ENCODE results near the gene APOBEC3G.

APOBEC3G gene

DNA sequence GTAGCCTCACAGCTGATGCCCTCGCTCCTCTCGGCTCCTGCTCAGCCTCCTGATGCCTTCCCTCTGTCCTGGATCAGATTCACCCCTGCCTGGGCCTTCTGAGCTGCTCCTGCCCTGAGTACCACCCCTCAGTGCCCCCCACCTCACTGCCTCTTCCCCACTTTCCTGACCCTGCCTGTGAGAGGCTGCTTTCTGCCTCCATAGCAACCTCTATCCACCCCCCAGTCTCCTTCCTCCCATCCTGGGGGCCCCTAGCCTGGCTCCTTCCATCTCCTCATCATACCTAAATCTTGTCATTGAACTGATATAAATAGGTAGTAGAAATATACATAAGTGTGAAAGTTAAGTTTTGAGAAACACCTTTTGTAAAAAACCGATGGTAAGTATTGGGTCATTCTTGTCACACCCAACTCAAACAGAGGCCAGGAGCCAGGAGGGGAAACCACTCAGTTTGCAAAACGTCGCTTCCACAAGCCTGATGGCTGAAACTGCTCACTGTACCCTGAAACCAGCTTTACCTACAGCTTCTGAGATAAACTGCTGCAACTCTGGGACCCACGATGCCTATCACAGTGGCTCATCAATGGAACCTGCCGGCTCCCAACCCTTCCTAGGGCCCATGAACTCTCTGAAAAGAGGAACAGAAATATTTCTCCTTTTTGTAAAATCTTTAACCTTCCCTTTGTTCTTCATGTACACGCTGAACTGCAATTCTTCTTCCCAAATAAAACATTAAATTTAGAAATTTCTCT, 15.2 kb downstream of the APOBEC3G start:
- DNase-seq: no peak

DNA sequence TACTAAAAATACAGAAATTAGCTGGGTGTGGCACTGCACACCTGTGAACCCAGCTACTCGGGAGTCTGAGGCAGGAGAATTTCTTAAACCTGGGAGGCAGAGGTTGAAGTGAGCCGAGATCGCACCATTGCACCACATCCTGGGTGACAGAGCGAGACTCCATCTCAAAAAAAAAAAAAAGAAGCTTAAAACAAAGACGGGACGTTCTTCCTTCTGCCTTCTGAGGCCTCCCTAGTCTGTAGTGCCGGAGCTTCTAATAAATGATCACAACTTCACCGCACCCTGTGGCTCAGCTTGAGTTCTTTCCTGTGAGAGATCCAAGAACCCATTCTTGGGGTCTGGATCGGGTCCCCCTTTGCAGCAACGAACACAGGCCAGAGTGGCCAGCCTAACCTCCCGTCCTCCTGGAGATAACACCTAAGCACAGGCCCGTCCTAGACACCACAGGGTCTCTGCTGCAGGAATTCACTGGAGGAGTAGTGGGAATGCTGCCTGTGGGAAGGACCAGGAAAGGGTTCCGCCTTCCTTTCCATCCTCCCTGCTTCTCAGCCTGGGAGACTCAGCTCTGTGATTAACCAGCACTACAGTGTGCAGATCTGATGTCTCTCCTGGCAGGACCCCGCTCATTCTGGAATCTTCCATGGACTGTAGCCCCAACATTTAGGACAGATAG, 17.8 kb downstream of the APOBEC3G start:
- DNase-seq: no peak

DNA sequence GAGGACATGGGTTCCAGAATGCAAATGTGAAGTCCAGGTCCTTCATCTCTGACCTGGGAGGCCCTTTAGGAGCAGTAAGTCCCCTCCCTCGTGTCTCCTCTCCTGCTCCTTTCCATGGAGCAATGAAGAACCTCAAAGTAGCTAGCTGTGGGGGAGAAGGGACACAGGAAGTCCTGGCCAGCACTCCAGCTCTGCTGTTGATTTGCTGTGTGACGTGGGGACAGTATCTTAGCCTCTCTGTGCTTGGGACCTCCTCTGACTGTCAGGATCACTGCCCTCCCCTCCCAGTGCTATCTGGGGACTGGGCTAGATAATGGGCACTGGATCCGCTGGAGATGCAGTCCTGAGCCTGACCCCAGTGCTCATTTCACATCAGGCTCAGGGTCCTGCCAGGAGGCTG, 18.9 kb downstream of the APOBEC3G start:
- no peak for DNase-seq

DNA sequence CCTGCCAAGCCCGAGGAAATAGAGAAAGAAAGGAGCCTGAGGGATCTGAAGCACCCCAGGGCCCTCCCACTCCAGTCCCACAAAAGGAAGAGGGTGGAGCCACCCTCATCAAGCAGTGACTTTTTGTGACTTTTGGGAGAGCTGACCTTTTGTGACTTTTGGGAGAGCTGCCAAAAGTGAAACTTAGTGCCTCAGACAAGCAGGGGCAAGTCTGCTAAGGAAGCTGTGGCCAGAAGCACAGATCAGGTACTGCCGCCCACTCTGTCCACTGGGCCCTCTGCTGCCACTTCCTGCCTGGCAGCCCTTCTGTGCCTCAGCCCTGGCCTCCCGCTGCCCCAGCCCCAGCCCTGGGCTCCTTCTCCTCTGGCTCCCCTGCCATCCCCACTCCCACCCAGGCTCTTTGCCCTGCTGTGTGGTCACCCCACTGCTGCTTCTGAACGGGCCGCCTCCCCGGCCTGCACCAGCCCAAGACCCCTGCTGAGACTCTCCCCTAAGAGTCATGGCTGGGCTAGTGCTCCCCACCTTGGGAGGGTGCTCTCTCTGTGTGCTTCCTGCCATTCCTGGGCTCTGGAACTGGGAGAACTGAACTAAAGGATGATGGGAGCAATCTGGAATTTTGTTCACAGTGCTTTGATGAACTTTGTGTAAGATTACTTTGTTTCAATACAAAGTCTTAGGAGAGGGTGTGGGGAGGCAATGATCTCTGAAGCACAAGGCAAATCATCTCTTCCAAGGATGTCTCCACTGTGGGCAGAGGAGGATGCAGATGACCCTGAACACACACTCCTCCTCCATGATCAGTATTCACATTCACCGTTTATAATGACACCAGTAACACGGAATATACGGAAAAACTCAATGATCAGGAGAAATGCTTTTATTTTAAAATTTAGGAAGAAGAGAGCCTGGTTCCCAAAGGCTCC, 20.3 kb downstream of the APOBEC3G start, which contains the start of gene APOBEC3H:
APOBEC3H (plus strand) TSS at position 147 of the 923 bp plus-strand sequence. CDS start 3,035 bp downstream, outside the sequence.
- no peak for DNase-seq

DNA sequence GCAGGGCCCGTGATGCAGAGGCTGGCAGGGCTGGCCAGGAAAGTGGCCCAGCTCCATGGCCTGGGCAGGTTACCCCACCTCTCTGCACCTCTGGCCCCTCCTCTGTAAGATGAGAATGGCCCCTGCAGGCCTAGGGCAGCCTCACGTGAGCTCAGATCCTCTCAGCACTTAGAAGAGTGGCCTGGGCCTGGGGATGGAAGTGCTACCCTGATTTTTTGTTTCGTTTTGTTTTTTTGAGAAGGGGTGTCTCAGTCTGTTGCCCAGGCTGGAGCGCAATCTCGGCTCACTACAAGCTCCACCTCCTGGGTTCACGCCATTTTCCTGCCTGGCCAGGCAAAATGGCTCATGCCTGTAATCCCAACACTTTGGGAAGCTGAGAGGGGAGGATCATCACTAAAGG, 21.0 kb downstream of the APOBEC3G start:
- DNase-seq: no peak

DNA sequence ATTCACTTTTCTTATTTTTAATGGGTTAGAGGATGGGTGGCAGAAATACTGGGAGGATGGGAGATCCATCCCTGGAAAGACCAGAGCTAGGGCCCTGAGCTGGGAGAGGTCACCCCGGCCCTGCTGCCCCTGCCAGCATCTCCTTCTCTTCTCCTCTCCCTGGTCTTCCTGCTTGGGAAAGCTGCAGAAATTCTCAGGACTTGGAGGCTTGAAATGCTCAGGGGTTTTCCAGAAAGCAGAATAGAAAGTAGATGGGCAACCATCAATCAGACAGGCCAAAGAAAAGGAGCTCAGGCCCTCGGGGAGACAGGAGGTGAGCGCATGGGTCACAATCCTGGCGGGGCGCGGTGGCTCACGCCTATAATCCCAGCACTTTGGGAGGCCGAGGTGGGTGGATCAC, 21.5 kb downstream of the APOBEC3G start:
- DNase-seq: no peak

DNA sequence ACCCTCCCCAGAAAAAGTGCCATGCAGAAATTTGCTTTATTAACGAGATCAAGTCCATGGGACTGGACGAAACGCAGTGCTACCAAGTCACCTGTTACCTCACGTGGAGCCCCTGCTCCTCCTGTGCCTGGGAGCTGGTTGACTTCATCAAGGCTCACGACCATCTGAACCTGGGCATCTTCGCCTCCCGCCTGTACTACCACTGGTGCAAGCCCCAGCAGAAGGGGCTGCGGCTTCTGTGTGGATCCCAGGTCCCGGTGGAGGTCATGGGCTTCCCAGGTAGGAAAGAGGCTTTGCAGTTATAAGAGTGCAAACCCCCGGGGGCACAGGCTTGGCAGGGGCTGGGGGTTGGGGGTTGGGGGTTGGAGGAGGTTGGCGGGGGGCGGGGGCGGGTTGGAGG, 24.2 kb downstream of the APOBEC3G start:
- no peak for DNase-seq

DNA sequence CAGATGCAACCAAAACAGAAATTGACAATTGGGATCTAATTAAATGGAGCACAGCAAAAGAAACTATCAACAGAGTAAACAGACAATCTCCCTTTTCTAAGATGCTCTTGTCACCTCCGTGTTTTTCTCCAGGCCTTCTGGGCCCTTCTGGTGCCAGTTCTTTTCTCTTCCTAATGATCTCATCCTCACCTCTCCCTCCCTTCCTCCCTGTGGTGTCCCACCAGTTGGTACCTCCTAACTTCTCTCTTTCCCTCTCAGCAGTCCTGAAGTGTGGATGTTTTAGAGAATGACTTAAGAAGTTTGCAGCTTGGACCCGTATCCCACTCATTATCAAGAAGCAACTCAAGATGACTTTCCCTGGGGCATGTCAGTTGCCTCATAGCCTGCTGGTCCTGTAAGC, 26.4 kb downstream of the APOBEC3G start:
- DNase-seq: no peak

DNA sequence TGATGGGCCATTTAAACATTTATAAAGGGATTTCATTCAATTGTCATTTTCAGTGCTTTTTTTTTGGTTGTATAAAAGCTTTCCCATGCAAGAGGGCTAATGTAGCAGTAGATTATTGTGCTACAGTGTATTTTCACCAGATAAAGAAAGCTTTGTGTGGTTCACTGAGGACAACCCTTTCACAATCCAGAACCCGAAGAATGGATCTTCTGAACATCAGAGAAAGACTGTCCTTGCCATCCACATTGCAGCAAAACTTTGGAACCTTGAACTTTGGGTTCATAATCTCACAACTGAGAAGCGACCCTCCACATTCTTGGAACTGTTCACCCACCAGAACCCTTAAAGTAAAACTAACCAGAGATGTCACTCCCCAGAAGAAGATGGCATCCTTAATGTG, 29.3 kb downstream of the APOBEC3G start:
- DNase-seq: no peak

DNA sequence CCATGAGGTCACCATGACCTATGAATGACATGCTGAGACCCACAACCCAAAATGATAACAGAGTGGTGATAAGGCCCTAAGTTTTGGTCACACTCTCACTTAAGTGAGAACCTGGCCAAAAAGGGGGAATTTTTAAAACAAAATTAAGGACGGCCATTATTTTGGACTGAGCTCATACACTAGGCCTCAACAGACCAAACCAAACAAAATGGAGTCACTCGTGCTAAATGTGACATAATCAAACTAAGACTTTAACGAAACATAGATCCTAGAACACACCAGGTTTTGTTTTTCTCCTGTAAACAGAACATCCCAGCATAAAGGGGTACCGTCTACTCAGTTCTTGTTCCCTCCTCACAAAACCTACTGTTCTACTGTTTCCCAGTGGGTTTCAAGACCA, 31.4 kb downstream of the APOBEC3G start:
- DNase-seq: no peak

DNA sequence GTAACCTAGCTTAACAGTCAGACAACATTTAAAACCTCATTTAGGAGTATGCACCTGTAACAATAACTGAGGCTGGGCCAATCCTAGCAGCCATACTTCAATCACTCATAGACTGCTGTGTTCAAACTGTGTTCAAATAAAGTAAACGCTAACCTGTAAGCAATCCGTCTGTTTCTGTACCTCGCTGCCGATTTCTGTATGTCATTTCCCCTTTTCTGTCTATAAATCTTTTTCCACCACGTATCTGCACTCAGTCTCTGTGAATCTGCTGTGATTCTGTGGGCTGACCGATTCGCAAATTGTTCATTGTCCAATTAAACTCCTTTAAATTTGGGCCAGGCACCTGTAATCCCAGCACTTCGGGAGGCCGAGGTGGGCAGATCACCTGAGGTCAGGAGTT, 32.3 kb downstream of the APOBEC3G start:
- DNase-seq: no peak

DNA sequence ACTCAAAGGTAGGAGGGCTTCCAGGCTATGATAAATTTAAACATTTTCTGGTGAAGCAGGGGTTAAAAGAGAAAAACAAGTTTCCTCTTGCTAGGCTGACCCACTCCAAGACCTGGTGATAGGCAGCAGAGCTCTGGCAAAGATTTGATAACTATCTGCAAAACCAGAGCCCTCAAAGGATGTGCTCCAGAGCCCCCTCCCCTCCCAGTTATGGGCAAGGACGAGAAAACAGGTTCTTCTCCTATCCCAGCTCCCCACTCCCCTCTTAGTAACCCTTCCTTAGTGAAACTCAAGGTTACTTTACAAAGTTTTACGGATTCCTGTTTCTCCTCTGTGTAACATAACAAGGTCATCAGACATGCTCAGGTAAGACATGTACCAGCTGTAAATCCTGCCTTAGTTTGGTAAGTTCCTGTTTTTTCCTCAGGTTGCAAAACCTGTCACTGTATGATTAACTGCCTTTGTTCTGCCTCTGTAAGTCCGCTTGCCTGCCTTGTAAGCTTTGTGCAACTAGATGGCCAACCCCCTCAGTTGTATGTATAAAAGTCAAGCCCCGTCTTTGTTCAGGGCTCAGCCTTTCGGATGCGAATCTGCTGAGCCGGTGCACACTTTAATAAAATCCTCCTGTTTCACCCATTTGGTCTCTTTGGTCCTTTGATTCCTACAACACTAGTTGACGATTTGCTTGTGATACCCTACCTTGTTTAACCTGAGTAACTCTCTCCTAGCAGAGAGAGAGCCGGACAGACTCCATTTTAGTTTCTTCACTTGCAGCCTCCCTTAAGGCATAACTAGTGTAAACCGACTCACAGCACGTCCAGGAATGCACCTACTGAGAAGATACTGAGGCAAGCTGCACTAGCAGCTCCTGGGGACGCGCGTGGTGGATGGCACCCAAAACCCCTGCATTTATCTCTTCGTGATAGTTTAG, 33.8 kb downstream of the APOBEC3G start:
- DNase-seq: no peak

DNA sequence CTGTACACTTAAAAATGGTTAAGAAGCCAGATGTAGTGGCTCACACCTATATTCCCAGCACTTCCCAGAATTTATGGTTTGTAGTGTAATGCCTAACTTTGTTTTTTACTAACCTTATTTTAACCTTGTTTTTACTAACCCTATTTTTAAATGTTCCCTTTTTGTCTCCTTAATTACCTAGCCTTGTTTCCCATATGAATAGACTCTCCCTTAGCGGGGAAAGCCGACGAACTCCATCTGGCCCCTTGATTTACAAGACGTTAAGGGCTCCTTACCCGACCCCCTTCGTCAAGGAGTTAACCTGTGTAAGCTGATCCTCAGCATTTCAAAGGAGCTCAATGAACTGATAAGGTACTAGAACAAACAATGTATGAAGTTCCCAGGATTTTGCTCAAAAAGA, 37.0 kb downstream of the APOBEC3G start:
- DNase-seq: no peak

DNA sequence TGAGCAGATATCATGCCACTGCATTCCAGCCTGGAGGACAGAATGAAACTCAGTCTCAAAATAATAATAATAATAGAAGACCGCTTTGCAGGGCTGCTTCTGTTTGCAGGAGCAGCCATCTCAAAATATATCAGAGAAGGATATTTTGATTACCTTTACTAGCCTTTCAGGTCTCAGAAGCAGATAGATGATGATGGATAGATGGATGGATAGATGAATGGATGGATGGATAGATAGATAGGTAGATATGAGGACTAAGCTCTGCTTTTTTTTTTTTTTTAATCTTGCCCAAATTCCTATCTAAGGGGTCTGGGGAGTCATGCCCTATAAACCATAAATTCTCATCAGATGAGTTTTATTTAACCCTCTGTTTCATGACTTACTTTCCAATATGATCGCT, 38.5 kb downstream of the APOBEC3G start:
- no peak for DNase-seq

DNA sequence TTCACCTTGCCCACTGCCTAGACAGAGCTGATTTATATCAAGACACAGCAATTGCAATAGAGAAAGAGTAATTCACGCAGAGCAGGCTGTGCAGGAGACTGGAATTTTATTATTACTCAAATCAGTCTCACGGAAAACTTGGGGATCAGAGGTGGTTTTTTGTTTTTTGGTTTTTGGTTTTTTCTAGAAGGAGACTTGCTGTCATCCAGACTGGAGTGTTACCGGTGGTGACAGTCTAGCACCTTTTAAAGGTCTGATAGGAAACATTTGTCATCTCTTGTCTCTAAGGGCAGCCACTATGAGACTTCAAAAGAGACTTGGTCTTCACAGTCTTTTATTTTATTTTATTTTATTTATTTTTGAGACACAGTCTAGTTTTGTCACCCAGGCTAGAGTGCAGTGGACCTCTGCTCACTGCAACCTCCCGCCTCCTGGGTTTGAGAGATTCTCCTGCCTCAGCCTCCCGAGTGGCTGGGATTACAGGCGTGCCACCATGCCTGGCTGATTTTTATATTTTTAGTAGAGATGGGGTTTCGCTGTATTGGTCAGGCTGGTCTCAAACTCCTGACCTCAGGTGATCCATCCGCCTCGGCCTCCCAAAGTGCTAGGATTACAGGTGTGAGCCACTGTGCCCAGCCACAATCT, 39.0 kb downstream of the APOBEC3G start:
- DNase-seq: no peak

DNA sequence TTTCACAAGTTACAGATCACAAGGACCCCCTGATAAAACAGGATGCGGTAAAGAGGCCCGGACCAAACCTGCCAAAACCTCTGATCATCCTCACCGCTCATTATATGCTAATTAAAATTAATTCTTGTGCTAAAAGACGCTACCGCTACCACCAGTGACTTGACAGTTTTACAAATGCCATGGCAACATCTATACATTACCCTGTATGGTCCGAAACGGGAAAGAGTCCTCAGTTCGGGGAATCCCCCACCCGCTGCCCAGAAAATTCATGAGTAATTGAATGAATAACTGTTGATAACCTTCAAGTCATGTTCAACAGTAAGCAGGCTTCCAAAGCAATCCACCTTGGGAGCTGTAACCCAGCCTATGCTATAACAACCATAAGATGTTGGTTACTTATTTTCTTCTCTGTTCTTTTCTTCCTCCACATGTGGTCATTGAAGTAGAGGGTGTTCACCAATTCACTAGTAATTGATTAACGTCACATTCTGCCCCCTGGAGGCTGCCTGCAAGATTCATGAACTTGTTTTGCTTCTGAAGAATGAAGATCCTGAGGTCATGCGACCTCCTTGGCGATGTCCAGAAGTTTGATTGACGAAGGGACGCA, 40.6 kb downstream of the APOBEC3G start:
- DNase-seq: peak; percentile 26

DNA sequence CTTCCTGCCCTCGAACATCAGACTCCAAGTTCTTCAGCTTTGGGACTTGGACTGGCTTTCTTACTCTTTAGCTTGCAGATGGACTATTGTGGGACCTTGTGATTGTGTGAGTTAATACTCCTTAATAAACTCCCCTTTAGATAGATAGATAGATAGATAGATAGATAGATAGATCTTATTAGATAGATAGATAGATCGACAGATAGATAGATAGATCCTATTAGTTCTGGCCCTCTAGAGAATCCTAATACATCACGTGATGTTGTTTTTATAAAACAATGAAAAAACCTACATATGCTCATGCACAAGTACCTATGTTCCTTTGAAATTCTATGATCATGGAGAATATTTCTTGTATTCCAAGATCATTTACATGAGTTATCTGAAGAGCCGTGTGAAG, 43.9 kb downstream of the APOBEC3G start:
- no peak for DNase-seq

DNA sequence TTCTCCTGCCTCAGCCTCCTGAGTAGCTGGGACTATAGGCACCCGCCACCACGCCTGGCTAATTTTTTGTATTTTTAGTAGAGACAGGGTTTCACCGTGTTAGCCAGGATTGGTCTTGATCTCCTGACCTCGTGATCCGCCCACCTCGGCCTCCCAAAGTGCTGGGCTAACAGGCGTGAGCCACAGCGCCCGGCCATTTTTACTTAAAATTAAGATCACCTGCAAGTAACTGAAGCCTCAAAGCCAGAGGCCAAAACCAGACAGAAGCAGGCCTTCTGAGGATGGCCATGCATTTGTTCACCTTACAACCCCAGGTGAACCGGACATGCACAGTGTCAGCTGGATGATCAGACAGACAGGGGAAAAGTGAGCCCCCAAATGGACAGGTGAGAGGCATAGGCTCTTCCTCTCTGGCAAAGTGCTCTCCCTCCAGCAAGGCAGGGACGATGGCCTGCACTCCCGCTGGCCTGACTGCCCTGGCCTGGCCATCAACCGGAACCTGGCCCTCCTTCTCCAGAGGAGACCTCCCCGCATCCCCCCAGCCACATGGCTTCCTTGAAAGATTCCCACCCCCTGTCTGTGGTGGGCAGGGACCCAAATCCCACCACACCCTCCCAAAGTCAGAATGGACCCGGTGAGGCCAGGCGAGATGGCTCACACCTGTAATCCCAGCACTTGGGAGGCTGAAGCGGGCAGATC, 45.8 kb downstream of the APOBEC3G start:
- no peak for DNase-seq

DNA sequence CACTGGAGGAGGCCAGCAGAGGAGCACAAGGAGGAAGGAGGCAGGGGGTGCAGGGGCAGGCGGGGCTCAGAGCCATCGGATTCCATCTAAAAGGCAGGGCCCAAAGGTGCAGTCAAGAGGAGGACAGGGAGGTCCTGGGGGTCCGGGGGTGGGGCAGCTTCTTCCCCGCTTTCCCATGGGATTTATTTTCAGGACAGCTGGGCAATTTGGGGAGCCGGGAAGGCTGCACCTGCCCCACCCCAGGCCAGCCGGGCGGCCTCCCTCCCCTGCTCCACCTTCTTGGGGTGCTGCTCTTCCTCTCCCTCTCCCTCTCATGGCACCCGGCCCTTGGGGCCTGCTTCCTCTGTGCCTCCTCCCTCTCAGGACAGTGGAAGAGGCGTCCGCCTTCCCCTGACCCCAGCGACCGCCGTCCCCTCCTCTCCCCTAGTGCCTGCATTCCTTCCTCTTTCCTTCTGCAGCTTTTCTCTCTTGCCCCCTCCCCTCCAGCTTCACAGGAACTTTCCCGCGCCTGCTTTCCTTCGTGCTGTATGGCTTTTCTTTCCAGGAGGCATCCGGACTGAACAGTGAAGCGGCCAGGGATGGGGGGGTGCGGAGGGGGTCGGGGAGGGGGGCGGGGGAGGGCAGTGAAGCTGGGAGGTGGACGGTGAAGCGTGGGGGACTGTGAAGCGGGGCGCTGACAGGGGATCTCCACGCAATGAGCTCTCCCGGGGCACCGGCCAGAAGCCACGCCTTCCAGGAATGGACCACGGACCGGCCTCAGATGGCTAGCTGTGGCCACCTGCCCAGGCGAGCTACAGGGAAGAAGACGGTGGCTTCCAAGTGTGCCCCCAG, 46.9 kb downstream of the APOBEC3G start:
- no peak for DNase-seq

DNA sequence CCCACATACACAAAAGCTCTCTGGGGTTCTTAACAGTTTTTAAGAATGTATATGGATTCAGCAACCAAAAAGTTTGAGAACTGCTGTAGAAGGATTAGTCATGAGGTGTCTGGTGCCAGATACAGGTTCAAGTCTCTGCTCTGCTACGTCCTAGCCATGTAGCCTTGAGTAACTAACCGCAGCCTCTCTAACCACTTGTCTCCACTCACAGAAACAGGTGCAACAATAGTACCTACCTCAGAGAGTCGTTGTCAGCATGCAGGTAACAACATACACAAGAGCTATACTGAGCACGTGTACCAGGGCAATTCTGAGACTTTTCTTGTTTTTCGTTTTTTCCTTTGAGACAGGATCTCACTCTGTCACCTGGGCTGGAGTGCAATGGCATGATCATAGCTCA, 48.5 kb downstream of the APOBEC3G start:
- no peak for DNase-seq
